Lung microvascular endothelial cell (primary cell): Measurements from ENCODE around the gene TEX47. TPM values are rescaled to one million over a fixed set of nuclear protein-coding genes. Genes with fewer than 3 reads are reported as not detected.

ENCODE experiments used
- DNase-seq, 2 donors: peaks; one replicate each; pipeline versions ENCODE4 v3.0.0 to v3.0.0-alpha.2; 2010; ENCODE audit warnings: low read depth in 2 of 2
- total RNA-seq: library from RNA; depleted of rRNA; stranded (reverse); fragments of >200 nt; gene quantifications from 2 replicates; pipeline ENCODE4 v1.2.1, GENCODE V29; 2014

Gene TEX47
- total RNA-seq, 1 donor from 2014 or later: not detected

GRCh38 chr7:88746126-88746525, 49.4 kb downstream of the TEX47 start:
- no peak for DNase-seq

Other genes starting within 250 kb of the TEX47 start
- gene ZNF804B, start 36.0 kb downstream of the TEX47 start, total RNA-seq: not detected in 2 replicates